ENCODE measurements around the gene CNTNAP2. TPM values are rescaled to one million over a fixed set of nuclear protein-coding genes. Genes with fewer than 3 reads are reported as not detected.

The CNTNAP2 gene
- total and polyA plus RNA-seq, 4 donors, result 0.14 to 2.3 (median 1.1) TPM

- TF ChIP-seq GABPA (IDR thresholded peaks at IDR 0.05 in 1 of 2, conservative IDR thresholded peaks at IDR 0.05 in 1 of 2) (no peak), YY1 (IDR thresholded peaks at IDR 0.05) (no peak), EGR1 (IDR thresholded peaks at IDR 0.05; ENCODE audit: low read depth in 2 of 2) (no peak), NR2F2 (IDR thresholded peaks at IDR 0.05) (no peak), RAD21 (IDR thresholded peaks at IDR 0.05) (no peak), HNF4A (conservative IDR thresholded peaks at IDR 0.05) (no peak), TAF1 (conservative IDR thresholded peaks at IDR 0.05) (no peak), FOXA1 (IDR thresholded peaks at IDR 0.05) (no peak), RXRA (IDR thresholded peaks at IDR 0.05) (no peak), SP1 (IDR thresholded peaks at IDR 0.05) (no peak), CTCF (IDR thresholded peaks at IDR 0.05; ENCODE audit: low read depth, low read length, missing input control) (no peak), HNF4G (IDR thresholded peaks at IDR 0.05) (no peak), FOXA2 (IDR thresholded peaks at IDR 0.05) (no peak), JUND (IDR thresholded peaks at IDR 0.05) (no peak)
- TF ChIP-seq, protein P1, sequence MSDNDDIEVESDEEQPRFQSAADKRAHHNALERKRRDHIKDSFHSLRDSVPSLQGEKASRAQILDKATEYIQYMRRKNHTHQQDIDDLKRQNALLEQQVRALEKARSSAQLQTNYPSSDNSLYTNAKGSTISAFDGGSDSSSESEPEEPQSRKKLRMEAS (IDR thresholded peaks at IDR 0.05), result no peak
- TF ChIP-seq, protein P2, sequence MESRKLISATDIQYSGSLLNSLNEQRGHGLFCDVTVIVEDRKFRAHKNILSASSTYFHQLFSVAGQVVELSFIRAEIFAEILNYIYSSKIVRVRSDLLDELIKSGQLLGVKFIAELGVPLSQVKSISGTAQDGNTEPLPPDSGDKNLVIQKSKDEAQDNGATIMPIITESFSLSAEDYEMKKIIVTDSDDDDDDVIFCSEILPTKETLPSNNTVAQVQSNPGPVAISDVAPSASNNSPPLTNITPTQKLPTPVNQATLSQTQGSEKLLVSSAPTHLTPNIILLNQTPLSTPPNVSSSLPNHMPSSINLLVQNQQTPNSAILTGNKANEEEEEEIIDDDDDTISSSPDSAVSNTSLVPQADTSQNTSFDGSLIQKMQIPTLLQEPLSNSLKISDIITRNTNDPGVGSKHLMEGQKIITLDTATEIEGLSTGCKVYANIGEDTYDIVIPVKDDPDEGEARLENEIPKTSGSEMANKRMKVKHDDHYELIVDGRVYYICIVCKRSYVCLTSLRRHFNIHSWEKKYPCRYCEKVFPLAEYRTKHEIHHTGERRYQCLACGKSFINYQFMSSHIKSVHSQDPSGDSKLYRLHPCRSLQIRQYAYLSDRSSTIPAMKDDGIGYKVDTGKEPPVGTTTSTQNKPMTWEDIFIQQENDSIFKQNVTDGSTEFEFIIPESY (IDR thresholded peaks at IDR 0.05), result no peak
- TF ChIP-seq, protein P3, sequence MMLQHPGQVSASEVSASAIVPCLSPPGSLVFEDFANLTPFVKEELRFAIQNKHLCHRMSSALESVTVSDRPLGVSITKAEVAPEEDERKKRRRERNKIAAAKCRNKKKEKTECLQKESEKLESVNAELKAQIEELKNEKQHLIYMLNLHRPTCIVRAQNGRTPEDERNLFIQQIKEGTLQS (IDR thresholded peaks at IDR 0.05), result no peak
- TF ChIP-seq, protein P4, sequence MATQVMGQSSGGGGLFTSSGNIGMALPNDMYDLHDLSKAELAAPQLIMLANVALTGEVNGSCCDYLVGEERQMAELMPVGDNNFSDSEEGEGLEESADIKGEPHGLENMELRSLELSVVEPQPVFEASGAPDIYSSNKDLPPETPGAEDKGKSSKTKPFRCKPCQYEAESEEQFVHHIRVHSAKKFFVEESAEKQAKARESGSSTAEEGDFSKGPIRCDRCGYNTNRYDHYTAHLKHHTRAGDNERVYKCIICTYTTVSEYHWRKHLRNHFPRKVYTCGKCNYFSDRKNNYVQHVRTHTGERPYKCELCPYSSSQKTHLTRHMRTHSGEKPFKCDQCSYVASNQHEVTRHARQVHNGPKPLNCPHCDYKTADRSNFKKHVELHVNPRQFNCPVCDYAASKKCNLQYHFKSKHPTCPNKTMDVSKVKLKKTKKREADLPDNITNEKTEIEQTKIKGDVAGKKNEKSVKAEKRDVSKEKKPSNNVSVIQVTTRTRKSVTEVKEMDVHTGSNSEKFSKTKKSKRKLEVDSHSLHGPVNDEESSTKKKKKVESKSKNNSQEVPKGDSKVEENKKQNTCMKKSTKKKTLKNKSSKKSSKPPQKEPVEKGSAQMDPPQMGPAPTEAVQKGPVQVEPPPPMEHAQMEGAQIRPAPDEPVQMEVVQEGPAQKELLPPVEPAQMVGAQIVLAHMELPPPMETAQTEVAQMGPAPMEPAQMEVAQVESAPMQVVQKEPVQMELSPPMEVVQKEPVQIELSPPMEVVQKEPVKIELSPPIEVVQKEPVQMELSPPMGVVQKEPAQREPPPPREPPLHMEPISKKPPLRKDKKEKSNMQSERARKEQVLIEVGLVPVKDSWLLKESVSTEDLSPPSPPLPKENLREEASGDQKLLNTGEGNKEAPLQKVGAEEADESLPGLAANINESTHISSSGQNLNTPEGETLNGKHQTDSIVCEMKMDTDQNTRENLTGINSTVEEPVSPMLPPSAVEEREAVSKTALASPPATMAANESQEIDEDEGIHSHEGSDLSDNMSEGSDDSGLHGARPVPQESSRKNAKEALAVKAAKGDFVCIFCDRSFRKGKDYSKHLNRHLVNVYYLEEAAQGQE (IDR thresholded peaks at IDR 0.05), result no peak
- H3K9me3 ChIP-seq (ENCODE audit: control insufficient read depth in 4 of 4, low read length in 3 of 4), result no peaks in the 10 kb centered on the region
- no peaks in the 10 kb centered on the region for H3K4me1 ChIP-seq (ENCODE audit: control insufficient read depth in 4 of 4, insufficient read depth in 4 of 4, low read length in 3 of 4)
- 81% methylated on average over 3 of the region's 3 CpGs for WGBS
- H3K36me3 ChIP-seq (ENCODE audit: control insufficient read depth in 4 of 4, insufficient read depth in 3 of 4, low read depth in 1 of 4, low read length in 3 of 4), result no peaks in the 10 kb centered on the region
- no peaks in the 10 kb centered on the region for H3K27me3 ChIP-seq (ENCODE audit: control insufficient read depth in 4 of 4, insufficient read depth in 4 of 4, low read length in 3 of 4)
- no peak for DNase-seq (ENCODE audit: low spot score)
- H3K4me3 ChIP-seq (ENCODE audit: low read depth in 1 of 3, low read length in 3 of 3), result no peak overlapping the region
- H3K27ac ChIP-seq (ENCODE audit: low read depth in 1 of 2, low read length in 2 of 2), result no peak overlapping the region
- H3K9ac ChIP-seq (ENCODE audit: low read depth in 1 of 2, low read length in 2 of 2), result no peak overlapping the region
Observed at GRCh38 chr7:148290538-148290937, 2173.9 kb downstream of the CNTNAP2 start.
